H9 (cell line): ENCODE data around the gene LMX1B. TPM values are rescaled to one million over a fixed set of nuclear protein-coding genes. Genes with fewer than 3 reads are reported as not detected.
A peak's percentile ranks its signal among the peaks of the same experiment; 100 is the strongest.

Experiments
- DNase-seq: peaks from one replicate; pipeline ENCODE4 v3.0.0-alpha.2; 2017
- H2AFZ ChIP-seq: one replicate; pipeline ENCODE4 v1.6.1; 2013; ENCODE audit warnings: mild to moderate bottlenecking, low read length, control low read depth, moderate library complexity
- H2AK5ac ChIP-seq: 2 replicates; pipeline ENCODE4 v1.6.1; 2013; ENCODE audit warnings: low read length, control low read depth, mixed read lengths; ENCODE audit not compliant: insufficient read length
- H2BK120ac ChIP-seq: one replicate; pipeline ENCODE4 v1.6.1; 2013; ENCODE audit warnings: low read depth, mild to moderate bottlenecking, low read length, control low read depth, inconsistent platforms; ENCODE audit not compliant: poor library complexity, severe bottlenecking
- H2BK12ac ChIP-seq: 2 replicates; pipeline ENCODE4 v1.6.1; 2013; ENCODE audit warnings: low read length, control low read depth, mixed read lengths, low read depth; ENCODE audit not compliant: insufficient read length
- H2BK15ac ChIP-seq: 2 replicates; pipeline ENCODE4 v1.6.1; 2013; ENCODE audit warnings: low read depth, low read length, control low read depth
- H2BK20ac ChIP-seq: one replicate; pipeline ENCODE4 v1.6.1; 2013; ENCODE audit warnings: low read depth, mild to moderate bottlenecking, low read length, control low read depth, inconsistent platforms; ENCODE audit not compliant: poor library complexity, severe bottlenecking
- H2BK5ac ChIP-seq: 2 replicates; pipeline ENCODE4 v1.6.1; 2013; ENCODE audit warnings: low read length, control low read depth, mixed read lengths; ENCODE audit not compliant: insufficient read length
- H3K14ac ChIP-seq: 2 replicates; pipeline ENCODE4 v1.6.1; 2013; ENCODE audit warnings: low read length, control low read depth; ENCODE audit not compliant: insufficient read depth
- H3K18ac ChIP-seq: 2 replicates; pipeline ENCODE4 v1.6.1; 2013; ENCODE audit warnings: low read depth, mild to moderate bottlenecking, mixed read lengths, low read length, control low read depth; ENCODE audit not compliant: insufficient read length
- H3K23ac ChIP-seq: 2 replicates; pipeline ENCODE4 v1.6.1; 2013; ENCODE audit warnings: low read length, control low read depth, mixed read lengths, low read depth; ENCODE audit not compliant: insufficient read length
- H3K23me2 ChIP-seq: 2 replicates; pipeline ENCODE4 v1.6.1; 2013; ENCODE audit warnings: low read depth, mild to moderate bottlenecking, mixed read lengths, low read length, control low read depth; ENCODE audit not compliant: insufficient read length, poor library complexity, severe bottlenecking
- H3K27ac ChIP-seq: 2 replicates; pipeline ENCODE4 v1.5.1; 2013; ENCODE audit warnings: low read length, control low read depth, mixed read lengths, low read depth; ENCODE audit not compliant: insufficient read length
- H3K27me3 ChIP-seq: 2 replicates; pipeline ENCODE4 v1.6.1; 2013; ENCODE audit warnings: low read length, control low read depth, inconsistent platforms; ENCODE audit not compliant: insufficient read depth
- H3K4ac ChIP-seq: 2 replicates; pipeline ENCODE4 v1.6.1; 2013; ENCODE audit warnings: low read depth, mild to moderate bottlenecking, control low read depth, inconsistent platforms, low read length, moderate library complexity
- H3K4me1 ChIP-seq: 2 replicates; pipeline ENCODE4 v1.6.1; 2013; ENCODE audit warnings: low read length, control low read depth, inconsistent platforms; ENCODE audit not compliant: insufficient read depth
- H3K4me2 ChIP-seq: 2 replicates; pipeline ENCODE4 v1.6.1; 2013; ENCODE audit warnings: low read length, control low read depth, mixed read lengths; ENCODE audit not compliant: insufficient read length, insufficient read depth
- H3K56ac ChIP-seq: 2 replicates; pipeline ENCODE4 v1.6.1; 2013; ENCODE audit warnings: low read depth, mild to moderate bottlenecking, mixed read lengths, low read length, control low read depth; ENCODE audit not compliant: insufficient read length
- H3K79me1 ChIP-seq: 2 replicates; pipeline ENCODE4 v1.6.1; 2013; ENCODE audit warnings: low read depth, mild to moderate bottlenecking, moderate library complexity, low read length, control low read depth, inconsistent platforms; ENCODE audit not compliant: insufficient read depth, poor library complexity, severe bottlenecking
- H3K79me2 ChIP-seq: 2 replicates; pipeline ENCODE4 v1.6.1; 2013; ENCODE audit warnings: low read length, control low read depth, inconsistent platforms; ENCODE audit not compliant: insufficient read depth
- H3K9ac ChIP-seq: 2 replicates; pipeline ENCODE4 v1.6.1; 2013; ENCODE audit warnings: low read length, control low read depth, mixed read lengths; ENCODE audit not compliant: insufficient read length; ENCODE audit errors: extremely low read depth
- H3K9me3 ChIP-seq: one replicate; pipeline ENCODE4 v1.6.1; 2013; ENCODE audit warnings: low read depth, low read length, inconsistent platforms; ENCODE audit not compliant: control insufficient read depth
- H3T11ph ChIP-seq: one replicate; pipeline ENCODE4 v1.6.1; 2013; ENCODE audit warnings: mild to moderate bottlenecking, low read length, control low read depth, inconsistent platforms
- H4K20me1 ChIP-seq: one replicate; pipeline ENCODE4 v1.6.1; 2013; ENCODE audit not compliant: control insufficient read depth, insufficient read length, insufficient read depth
- H4K5ac ChIP-seq: 2 replicates; pipeline ENCODE4 v1.6.1; 2013; ENCODE audit warnings: low read depth, mild to moderate bottlenecking, mixed read lengths, low read length, control low read depth; ENCODE audit not compliant: insufficient read length
- H4K8ac ChIP-seq: replicated peaks from 2 replicates; pipeline ENCODE4 v1.6.1; 2013; ENCODE audit warnings: low read length, control low read depth, mixed read lengths, low read depth; ENCODE audit not compliant: insufficient read length
- H4K91ac ChIP-seq: 2 replicates; pipeline ENCODE4 v1.6.1; 2013; ENCODE audit warnings: low read depth, mild to moderate bottlenecking, moderate library complexity, mixed read lengths, low read length, control low read depth; ENCODE audit not compliant: insufficient read length
- H3K27ac Mint-ChIP-seq, 3 experiments: 2 replicates in 2 of 3; 3 replicates in 1 of 3; pipeline ENCODE4 v1.8.0; 2020 to 2021; ENCODE audit warnings: mixed read lengths in 3 of 3, mild to moderate bottlenecking in 1 of 3, moderate library complexity in 1 of 3
- H3K27me3 Mint-ChIP-seq: 2 replicates; pipeline ENCODE4 v1.8.0; 2021; ENCODE audit warnings: low read depth, mild to moderate bottlenecking, moderate library complexity, mixed read lengths
- H3K36me3 Mint-ChIP-seq, 3 experiments: 2 replicates in 2 of 3; 3 replicates in 1 of 3; pipeline ENCODE4 v1.8.0; 2020 to 2021; ENCODE audit warnings: low read depth in 3 of 3, mixed read lengths in 3 of 3; ENCODE audit not compliant: insufficient read depth in 1 of 3
- H3K4me1 Mint-ChIP-seq, 2 experiments: 2 replicates each; pipeline ENCODE4 v1.8.0; 2020; ENCODE audit warnings: mixed read lengths in 2 of 2
- H3K4me3 Mint-ChIP-seq, 2 experiments: 2 replicates in 1 of 2; 3 replicates in 1 of 2; pipeline ENCODE4 v1.8.0; 2020 to 2021; ENCODE audit warnings: mild to moderate bottlenecking in 2 of 2, mixed read lengths in 2 of 2, moderate library complexity in 1 of 2
- H3K9me3 Mint-ChIP-seq, 2 experiments: 2 replicates in 1 of 2; 3 replicates in 1 of 2; pipeline ENCODE4 v1.8.0; 2020; ENCODE audit warnings: mild to moderate bottlenecking in 2 of 2, mixed read lengths in 2 of 2, moderate library complexity in 1 of 2
- WGBS: extraction: QIAGEN DNeasy Blood & Tissue Kit; methylation state at CpG from one replicate; pipeline ENCODE4 v1.1.7; 2013; ENCODE audit warnings: missing lambda C conversion rate, low lambda C conversion rate, mixed read lengths; ENCODE audit not compliant: insufficient read length; ENCODE audit errors: extremely low coverage; 5-methylcytosine and 5-hydroxymethylcytosine counted together
- total RNA-seq: library from RNA; stranded (reverse); gene quantifications from 2 replicates; pipeline ENCODE4 v1.2.1, GENCODE V29; 2021
- TF ChIP-seq, protein P1 (sequence below): fragments of 200-600 bp; sonication (generic); conservative IDR thresholded peaks from 3 replicates; pipeline ENCODE4 v1.8.0; 2021; ENCODE audit warnings: antibody characterized with exemption, mild to moderate bottlenecking

LMX1B gene
- total RNA-seq, 1 experiment from 2014 or later = 0.85 TPM

DNA sequence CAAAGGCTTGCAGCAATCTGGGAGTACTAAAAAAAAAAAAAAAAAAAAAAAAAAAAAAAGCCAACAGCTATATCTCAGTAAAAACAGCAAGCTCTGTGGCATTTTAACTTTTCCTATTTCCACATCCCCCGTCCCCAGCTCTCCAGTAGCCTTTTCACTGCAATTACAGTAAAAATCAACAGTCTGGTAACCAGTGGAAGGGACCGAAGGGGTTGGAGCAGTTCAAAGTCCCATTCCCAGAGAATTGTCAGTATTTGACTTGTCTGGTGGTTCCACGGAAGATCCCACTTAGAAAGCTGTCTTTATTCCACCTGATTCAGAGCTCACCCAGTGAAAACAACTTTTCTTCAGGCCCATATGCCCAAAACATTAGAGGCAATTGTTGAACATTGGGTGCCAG is 119.3 kb downstream of the LMX1B start:
- Histone ChIP-seq H3K27ac (no peak overlapping the region), H3K56ac (no peak overlapping the region), H3K4ac (no peak overlapping the region), H2BK15ac (no peak overlapping the region), H3K23ac (no peak overlapping the region), H2BK120ac (no peak overlapping the region), H3K18ac (no peak overlapping the region), H3K79me2 (no peaks in the 10 kb centered on the region), H4K20me1 (no peaks in the 10 kb centered on the region), H3K27me3 (no peaks in the 10 kb centered on the region), H2BK5ac (no peak overlapping the region), H3K9ac (no peak overlapping the region), H3K9me3 (peaks cover 5% of the 10 kb centered on the region), H2AFZ (no peak overlapping the region), H3K4me2 (no peak overlapping the region), H2AK5ac (no peak overlapping the region), H2BK20ac (no peak overlapping the region), H4K8ac (no peak overlapping the region), H3T11ph (no peak overlapping the region), H2BK12ac (no peak overlapping the region), H3K23me2 (no peaks in the 10 kb centered on the region), H4K5ac (no peak overlapping the region), H4K91ac (no peak overlapping the region), H3K14ac (no peak overlapping the region), H3K4me1 (no peaks in the 10 kb centered on the region), H3K79me1 (no peaks in the 10 kb centered on the region)
- TF ChIP-seq, protein P1, sequence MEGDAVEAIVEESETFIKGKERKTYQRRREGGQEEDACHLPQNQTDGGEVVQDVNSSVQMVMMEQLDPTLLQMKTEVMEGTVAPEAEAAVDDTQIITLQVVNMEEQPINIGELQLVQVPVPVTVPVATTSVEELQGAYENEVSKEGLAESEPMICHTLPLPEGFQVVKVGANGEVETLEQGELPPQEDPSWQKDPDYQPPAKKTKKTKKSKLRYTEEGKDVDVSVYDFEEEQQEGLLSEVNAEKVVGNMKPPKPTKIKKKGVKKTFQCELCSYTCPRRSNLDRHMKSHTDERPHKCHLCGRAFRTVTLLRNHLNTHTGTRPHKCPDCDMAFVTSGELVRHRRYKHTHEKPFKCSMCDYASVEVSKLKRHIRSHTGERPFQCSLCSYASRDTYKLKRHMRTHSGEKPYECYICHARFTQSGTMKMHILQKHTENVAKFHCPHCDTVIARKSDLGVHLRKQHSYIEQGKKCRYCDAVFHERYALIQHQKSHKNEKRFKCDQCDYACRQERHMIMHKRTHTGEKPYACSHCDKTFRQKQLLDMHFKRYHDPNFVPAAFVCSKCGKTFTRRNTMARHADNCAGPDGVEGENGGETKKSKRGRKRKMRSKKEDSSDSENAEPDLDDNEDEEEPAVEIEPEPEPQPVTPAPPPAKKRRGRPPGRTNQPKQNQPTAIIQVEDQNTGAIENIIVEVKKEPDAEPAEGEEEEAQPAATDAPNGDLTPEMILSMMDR = no peak
- Mint-ChIP-seq H3K27me3 (peaks cover 20% of the 10 kb centered on the region), H3K27ac (0 out of 7 replicates have a peak overlapping the region, but pooled peaks of 1 of the 3 experiments have one; percentile 44), H3K4me1 (no peaks in the 10 kb centered on the region), H3K9me3 (peaks cover 25 to 28% of the 10 kb centered on the region in 2 experiments), H3K4me3 (no peak overlapping the region), H3K36me3 (peaks cover 0 to 15% (median 0%) of the 10 kb centered on the region in 3 experiments; a peak in 3 of 7 replicates)
- DNase-seq = no peak
- WGBS = no CpG with 5 or more reads among the region's 3 CpGs
